HepG2 (cell line): ENCODE data around the gene AKR1E2. TPM values are rescaled to one million over a fixed set of nuclear protein-coding genes. Genes with fewer than 3 reads are reported as not detected.

ENCODE experiments used
- ATAC-seq: fragments of 200-7000 bp; cut with Tn5 transposase; 3 replicates; pipeline ENCODE4 v1.9.1; 2020; ENCODE audit warnings: mild to moderate bottlenecking, moderate library complexity
- BruUV-seq: library from RNA; stranded (reverse); fragments of 400-500 nt; replicated peaks from 2 replicates; lab custom pipeline; 2021; lab: Mats Ljungman, UMichigan
- CTCF ChIA-PET: fragments of 300-600 bp; formaldehyde crosslinking; extraction: SDS; loops from one replicate; lab custom pipeline; 2021; ENCODE audit warnings: low total read pairs, inconsistent platforms, low intra/inter-chr PET ratio; lab: Yijun Ruan, JAX
- POLR2A ChIA-PET: fragments of 350-600 bp; sonication (Branson Sonifier 250); formaldehyde crosslinking; loops from one replicate; lab custom pipeline; 2020; ENCODE audit warnings: antibody characterized with exemption, inconsistent platforms; lab: Yijun Ruan, JAX
- DNase-seq: peaks from one replicate; pipeline ENCODE4 v3.0.0-alpha.2; 2015; ENCODE audit warnings: low spot score
- FAIRE-seq: peaks from 3 replicates; lab custom pipeline; 2011; peaks lifted over from hg19 to GRCh38; lab: Jason Lieb, UNC
- H2AFZ ChIP-seq: one replicate; pipeline ENCODE4 v1.6.1; 2011; ENCODE audit warnings: low read length, inconsistent platforms
- H3K27ac ChIP-seq: fragments of 300-600 bp; 3 replicates; pipeline ENCODE4 v1.8.0; 2011; ENCODE audit warnings: mixed run types, mild to moderate bottlenecking, mixed read lengths, low read length, inconsistent platforms; ENCODE audit not compliant: insufficient read depth; ENCODE audit errors: extremely low read length
- H3K27me3 ChIP-seq, 2 experiments: fragments of 200-600 bp in 1 of 2; 2 replicates in 1 of 2; 3 replicates in 1 of 2; pipeline versions ENCODE4 v1.6.0 to v1.8.0; 2011; ENCODE audit warnings: low read length in 2 of 2, mild to moderate bottlenecking in 2 of 2, moderate library complexity in 2 of 2, inconsistent platforms in 1 of 2; ENCODE audit not compliant: insufficient read depth in 2 of 2, control insufficient read depth in 1 of 2
- H3K36me3 ChIP-seq, 2 experiments: fragments of 200-600 bp in 1 of 2; replicated peaks in 1 of 2; 2 replicates in 1 of 2; 3 replicates in 1 of 2; pipeline versions ENCODE4 v1.5.1 to v1.8.0; 2011; ENCODE audit warnings: low read length in 2 of 2, inconsistent platforms in 1 of 2; ENCODE audit not compliant: insufficient read depth in 2 of 2, control insufficient read depth in 1 of 2
- H3K4me1 ChIP-seq: 2 replicates; pipeline ENCODE4 v1.5.1; 2012; ENCODE audit warnings: low read length, inconsistent platforms; ENCODE audit not compliant: insufficient read depth
- H3K4me2 ChIP-seq: 2 replicates; pipeline ENCODE4 v1.6.0; 2011; ENCODE audit warnings: low read depth, low read length, inconsistent platforms
- H3K4me3 ChIP-seq, 3 experiments: fragments of 200-600 bp in 1 of 3; sonication (generic), shearing (Covaris generic) in 1 of 3; replicated peaks in 1 of 3; 2 replicates each; pipeline ENCODE4 v1.5.1; 2011 to 2016; ENCODE audit warnings: low read length in 3 of 3, inconsistent platforms in 2 of 3, low read depth in 2 of 3, mild to moderate bottlenecking in 2 of 3, control low read depth in 1 of 3, mixed read lengths in 1 of 3; ENCODE audit not compliant: insufficient read depth in 1 of 3
- H3K79me2 ChIP-seq: one replicate; pipeline ENCODE4 v1.6.1; 2011; ENCODE audit warnings: low read length, inconsistent platforms; ENCODE audit not compliant: insufficient read depth
- H3K9ac ChIP-seq: 2 replicates; pipeline ENCODE4 v1.6.0; 2011; ENCODE audit warnings: mild to moderate bottlenecking, low read depth, low read length, inconsistent platforms; ENCODE audit not compliant: insufficient read depth
- H3K9me3 ChIP-seq: 2 replicates; pipeline ENCODE4 v1.5.1; 2012; ENCODE audit warnings: mild to moderate bottlenecking, low read length
- H4K20me1 ChIP-seq: 2 replicates; pipeline ENCODE4 v1.6.0; 2011; ENCODE audit warnings: inconsistent platforms, mild to moderate bottlenecking, low read length, moderate library complexity; ENCODE audit not compliant: insufficient read depth
- ASH2L ChIP-seq: fragments of 300-600, 200-600 bp; sonication (generic); IDR thresholded peaks from 2 replicates; pipeline ENCODE4 v1.7.0; 2017; ENCODE audit warnings: low read depth, mild to moderate bottlenecking, moderate library complexity, mixed read lengths, low read length; ENCODE audit not compliant: insufficient read length
- EHMT2 ChIP-seq: fragments of 200-600 bp; sonication (generic); IDR thresholded peaks from 2 replicates; pipeline ENCODE4 v1.7.0; 2017; ENCODE audit warnings: antibody characterized with exemption, low read depth, low read length, borderline replicate concordance
- FOSL2 ChIP-seq: sonication (generic); formaldehyde crosslinking; IDR thresholded peaks from 2 replicates; pipeline ENCODE4 v1.4.0; 2020; ENCODE audit warnings: missing genetic modification reagents
- HNF4A ChIP-seq: sonication (generic); formaldehyde crosslinking; IDR thresholded peaks from 2 replicates; pipeline ENCODE4 v1.4.0; 2020; ENCODE audit warnings: missing genetic modification reagents
- HNF4G ChIP-seq, 2 experiments: sonication (generic) in 1 of 2; formaldehyde crosslinking in 1 of 2; IDR thresholded peaks; 2 replicates each; pipeline versions ENCODE4 v1.4.0 to v1.6.1; 2011 to 2020; ENCODE audit warnings: borderline replicate concordance in 2 of 2, low read depth in 2 of 2, mild to moderate bottlenecking in 2 of 2, low read length in 1 of 2, missing genetic modification reagents in 1 of 2, moderate library complexity in 1 of 2
- NFE2 ChIP-seq: sonication (generic); formaldehyde crosslinking; IDR thresholded peaks from 2 replicates; pipeline ENCODE4 v1.4.0; 2020; ENCODE audit warnings: missing genetic modification reagents
- SNRNP70 ChIP-seq: fragments of 200-400 bp; formaldehyde crosslinking; IDR thresholded peaks from 2 replicates; pipeline ENCODE4 v1.6.1; 2017; ENCODE audit warnings: mild to moderate bottlenecking, low read depth, low read length, moderate library complexity
- THAP7 ChIP-seq: sonication (generic); formaldehyde crosslinking; IDR thresholded peaks from 2 replicates; pipeline ENCODE4 v1.8.1; 2023; ENCODE audit warnings: mild to moderate bottlenecking, missing genetic modification reagents
- THAP9 ChIP-seq: sonication (generic); formaldehyde crosslinking; IDR thresholded peaks from 2 replicates; pipeline ENCODE4; 2020; ENCODE audit warnings: missing genetic modification reagents, mild to moderate bottlenecking, borderline replicate concordance
- YY1 ChIP-seq: IDR thresholded peaks from 2 replicates; pipeline ENCODE4 v1.6.1; 2011; ENCODE audit warnings: low read length, low read depth, moderate library complexity, mild to moderate bottlenecking; ENCODE audit not compliant: insufficient read depth, insufficient replicate concordance
- ZNF468 ChIP-seq: sonication (generic); formaldehyde crosslinking; IDR thresholded peaks from 2 replicates; pipeline ENCODE4 v1.8.0; 2022; ENCODE audit warnings: mild to moderate bottlenecking, moderate library complexity, missing genetic modification reagents
- ZNF614 ChIP-seq: IDR thresholded peaks from 2 replicates; pipeline ENCODE4 v1.6.1; 2018; ENCODE audit warnings: missing biosample characterization, missing genetic modification reagents, inconsistent platforms, borderline replicate concordance
- ZNF781 ChIP-seq: sonication (generic); formaldehyde crosslinking; IDR thresholded peaks from 2 replicates; pipeline ENCODE4 v1.5.1; 2020; ENCODE audit warnings: borderline replicate concordance, mild to moderate bottlenecking, missing genetic modification reagents; ENCODE audit errors: not compliant biosample characterization
- ZNF83 ChIP-seq: sonication (generic); formaldehyde crosslinking; IDR thresholded peaks from 2 replicates; pipeline ENCODE4 v1.4.0; 2020; ENCODE audit warnings: missing genetic modification reagents, mild to moderate bottlenecking, borderline replicate concordance
- WGBS: methylation state at CpG from one replicate; pipeline ENCODE4 v1.1.6; 2017; ENCODE audit warnings: low lambda C conversion rate; 5-methylcytosine and 5-hydroxymethylcytosine counted together
- in situ Hi-C: cut with HindIII; loops from 2 replicates; pipeline ENCODE4 v1.10.0; 2017; ENCODE audit warnings: low pct_unique_long_range_greater_than_20kb; ENCODE audit not compliant: extremely low pct_ligation_motif_present
- intact Hi-C: fragments of 100-400 bp; cut with micrococcal nuclease; formaldehyde crosslinking; loops from one replicate; pipeline ENCODE4 v1.10.0; 2022; ENCODE audit not compliant: unreplicated experiment
- polyA plus RNA-seq, 8 experiments: library from polyadenylated mRNA; depleted of rRNA in 3 of 8; stranded (reverse) in 7 of 8; unstranded in 1 of 8; fragments of >200 nt; fragmentation: Illumina TruSeq in 4 of 8; extraction: Trizol in 4 of 8; gene quantifications; 2 replicates each; pipeline versions ENCODE4 v1.2.1 to v1.2.3, GENCODE V29; 2011 to 2016; ENCODE audit warnings: low read depth in 4 of 8, missing spikeins in 1 of 8, mixed read lengths in 1 of 8; ENCODE audit not compliant: insufficient read depth in 1 of 8
- total RNA-seq, 5 experiments: library from RNA; depleted of rRNA; stranded (reverse); fragments of >200 nt; fragmentation: Illumina TruSeq; extraction: Trizol; gene quantifications; 2 replicates each; pipeline ENCODE4 v1.2.3, GENCODE V29; 2016; ENCODE audit warnings: low read depth in 1 of 5
- TF ChIP-seq, protein P1 (sequence below): sonication (generic); formaldehyde crosslinking; IDR thresholded peaks from 2 replicates; pipeline ENCODE4 v1.4.0; 2020; ENCODE audit warnings: missing genetic modification reagents

Gene AKR1E2
- total and polyA plus RNA-seq, 2 of the 13 experiments (the other 11 are each of a cell fraction or from before 2014, with no cell fraction given), result not detected

GRCh38 chr10:4807761-4808507 lies 18.1 kb upstream of the AKR1E2 start (continued):
- TF ChIP-seq ZNF83 (no peak), ASH2L (no peak), ZNF614 (CRISPR knock-in tag) (no peak), THAP9 (no peak), ZNF468 (CRISPR knock-in tag) (no peak), FOSL2 (CRISPR knock-in tag) (no peak), SNRNP70 (no peak)

GRCh38 chr10:4809156-4809555 lies 16.9 kb upstream of the AKR1E2 start:
- POLR2A ChIA-PET, result no interaction called here
- TF ChIP-seq YY1 (no peak), HNF4G (IDR thresholded peaks at IDR 0.05; ENCODE audit: borderline replicate concordance, low read depth, low read length) (0 out of 2 replicates have a peak, but pooled peaks have one; percentile 19), HNF4G (CRISPR knock-in tag; IDR thresholded peaks at IDR 0.05; ENCODE audit: borderline replicate concordance, low read depth) (no peak), HNF4A (CRISPR knock-in tag) (peak; percentile 37), EHMT2 (no peak), ZNF781 (CRISPR knock-in tag) (no peak), NFE2 (CRISPR knock-in tag) (no peak), THAP7 (no peak)
- TF ChIP-seq, protein P1, sequence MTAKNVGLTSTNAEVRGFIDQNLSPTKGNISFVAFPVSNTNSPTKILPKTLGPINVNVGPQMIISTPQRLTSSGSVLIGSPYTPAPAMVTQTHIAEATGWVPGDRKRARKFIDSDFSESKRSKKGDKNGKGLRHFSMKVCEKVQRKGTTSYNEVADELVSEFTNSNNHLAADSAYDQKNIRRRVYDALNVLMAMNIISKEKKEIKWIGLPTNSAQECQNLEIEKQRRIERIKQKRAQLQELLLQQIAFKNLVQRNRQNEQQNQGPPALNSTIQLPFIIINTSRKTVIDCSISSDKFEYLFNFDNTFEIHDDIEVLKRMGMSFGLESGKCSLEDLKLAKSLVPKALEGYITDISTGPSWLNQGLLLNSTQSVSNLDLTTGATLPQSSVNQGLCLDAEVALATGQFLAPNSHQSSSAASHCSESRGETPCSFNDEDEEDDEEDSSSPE, result no peak
- FAIRE-seq, result no peak

More at GRCh38 chr10:4809156-4809555, 16.9 kb upstream of the AKR1E2 start:
- BruUV-seq, result no TSS peak
- intact Hi-C loops, result no loop called here
- H3K27ac ChIP-seq, result no peak overlapping the region
- no peak overlapping the region for H3K9ac ChIP-seq
- H3K36me3 ChIP-seq, result no peaks in the 10 kb centered on the region
- no peak overlapping the region for H3K4me3 ChIP-seq
- H3K27me3 ChIP-seq, result peaks cover 0 to 6% of the 10 kb centered on the region in 2 experiments; a peak in 1 of 5 replicates
- no peak; the same call in 2 of the 3 replicates for ATAC-seq
- in situ Hi-C loops, result loop anchor here (25.0 kb wide), 1 partner anchor 803 kb away; no protein-coding TSS in a partner anchor
- H3K79me2 ChIP-seq, result no peaks in the 10 kb centered on the region
- CTCF ChIA-PET, result no interaction called here
- H2AFZ ChIP-seq, result no peak overlapping the region
- WGBS, result 15% methylated on average over 4 of the region's 4 CpGs
- no peak overlapping the region; the same call in 1 of the 2 replicates for H3K4me2 ChIP-seq
- peaks cover 23% of the 10 kb centered on the region for H3K4me1 ChIP-seq
- no peaks in the 10 kb centered on the region for H4K20me1 ChIP-seq
- peak; percentile 15 for DNase-seq
- no peaks in the 10 kb centered on the region for H3K9me3 ChIP-seq
